ENCODE results near the gene ROPN1L.

DNA sequence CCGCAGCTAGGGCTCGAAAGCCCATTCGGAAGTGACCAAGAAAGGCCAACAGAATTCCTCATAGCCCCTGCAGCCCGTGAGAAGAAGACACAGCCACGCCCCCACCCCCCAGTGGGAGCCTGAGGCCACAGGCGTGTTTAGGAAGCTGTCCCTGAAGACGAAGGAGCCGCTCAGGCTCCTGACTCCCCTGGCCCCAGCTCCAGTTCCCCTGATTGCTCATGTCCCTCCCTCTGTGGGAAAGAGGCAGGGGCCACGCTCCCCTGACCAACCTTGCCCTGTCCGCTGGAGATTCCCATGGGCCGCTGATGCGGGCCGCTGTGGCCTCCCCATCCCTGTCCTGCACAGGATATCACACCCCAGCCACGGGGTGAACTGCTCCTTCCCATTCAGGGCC lies 13.6 kb downstream of the ROPN1L start:
- TF ChIP-seq, protein P1, sequence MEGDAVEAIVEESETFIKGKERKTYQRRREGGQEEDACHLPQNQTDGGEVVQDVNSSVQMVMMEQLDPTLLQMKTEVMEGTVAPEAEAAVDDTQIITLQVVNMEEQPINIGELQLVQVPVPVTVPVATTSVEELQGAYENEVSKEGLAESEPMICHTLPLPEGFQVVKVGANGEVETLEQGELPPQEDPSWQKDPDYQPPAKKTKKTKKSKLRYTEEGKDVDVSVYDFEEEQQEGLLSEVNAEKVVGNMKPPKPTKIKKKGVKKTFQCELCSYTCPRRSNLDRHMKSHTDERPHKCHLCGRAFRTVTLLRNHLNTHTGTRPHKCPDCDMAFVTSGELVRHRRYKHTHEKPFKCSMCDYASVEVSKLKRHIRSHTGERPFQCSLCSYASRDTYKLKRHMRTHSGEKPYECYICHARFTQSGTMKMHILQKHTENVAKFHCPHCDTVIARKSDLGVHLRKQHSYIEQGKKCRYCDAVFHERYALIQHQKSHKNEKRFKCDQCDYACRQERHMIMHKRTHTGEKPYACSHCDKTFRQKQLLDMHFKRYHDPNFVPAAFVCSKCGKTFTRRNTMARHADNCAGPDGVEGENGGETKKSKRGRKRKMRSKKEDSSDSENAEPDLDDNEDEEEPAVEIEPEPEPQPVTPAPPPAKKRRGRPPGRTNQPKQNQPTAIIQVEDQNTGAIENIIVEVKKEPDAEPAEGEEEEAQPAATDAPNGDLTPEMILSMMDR (conservative IDR thresholded peaks at IDR 0.05; ENCODE audit: low read length) = no peak
- no peak for TF ChIP-seq EZH2phosphoT487 (IDR thresholded peaks at IDR 0.05; ENCODE audit: borderline replicate concordance)
